H1 (cell line): ENCODE data around the gene BSCL2. TPM values are rescaled to one million over a fixed set of nuclear protein-coding genes. Genes with fewer than 3 reads are reported as not detected.
"Not testable (repeated sequence)": the region's sequence is repeated elsewhere in the genome, so short reads cannot be mapped to it uniquely, and the experiment has no call there.

Experiments
- CTCF ChIA-PET: fragments of 300-600 bp; sonication (Branson Sonifier 250); formaldehyde crosslinking; loops from one replicate; lab custom pipeline; 2021; ENCODE audit not compliant: partially characterized antibody; lab: Charles Lee
- POLR2A ChIA-PET: fragments of 300-600 bp; sonication (Branson Sonifier 250); formaldehyde crosslinking; loops from one replicate; lab custom pipeline; 2021; ENCODE audit warnings: inconsistent platforms; ENCODE audit not compliant: partially characterized antibody; lab: Charles Lee
- DNase-seq, 2 experiments: peaks; one replicate each; pipeline versions ENCODE4 v3.0.0 to v3.0.0-alpha.2; 2010 to 2022; ENCODE audit warnings: low spot score in 2 of 2, low read depth in 1 of 2, mixed read lengths in 1 of 2
- FAIRE-seq: peaks from 2 replicates; lab custom pipeline; 2011; peaks lifted over from hg19 to GRCh38; lab: Jason Lieb, UNC
- H2AFZ ChIP-seq: 2 replicates; pipeline ENCODE4 v1.8.1; 2012; ENCODE audit warnings: low read length, inconsistent platforms
- H2AK5ac ChIP-seq: 2 replicates; pipeline ENCODE4 v1.6.1; 2013; ENCODE audit warnings: low read depth, low read length
- H2BK120ac ChIP-seq: replicated peaks from 2 replicates; pipeline ENCODE3; 2013; ENCODE audit warnings: low read depth, low read length, inconsistent platforms
- H2BK12ac ChIP-seq: 2 replicates; pipeline ENCODE4 v1.6.1; 2013; ENCODE audit warnings: low read depth, low read length
- H2BK15ac ChIP-seq: 2 replicates; pipeline ENCODE4 v1.6.1; 2013; ENCODE audit warnings: low read length
- H2BK20ac ChIP-seq: 2 replicates; pipeline ENCODE4 v1.6.1; 2013; ENCODE audit warnings: low read length
- H2BK5ac ChIP-seq: 2 replicates; pipeline ENCODE4 v1.6.1; 2013; ENCODE audit warnings: low read depth, low read length
- H3K14ac ChIP-seq: 2 replicates; pipeline ENCODE4 v1.6.1; 2013; ENCODE audit warnings: inconsistent platforms; ENCODE audit not compliant: insufficient read length
- H3K18ac ChIP-seq: 2 replicates; pipeline ENCODE4 v1.6.1; 2013; ENCODE audit warnings: low read length; ENCODE audit errors: extremely low read depth
- H3K23ac ChIP-seq: 2 replicates; pipeline ENCODE4 v1.6.1; 2013; ENCODE audit warnings: inconsistent platforms; ENCODE audit not compliant: insufficient read length
- H3K23me2 ChIP-seq: 2 replicates; pipeline ENCODE4 v1.6.1; 2013; ENCODE audit warnings: low read depth, low read length
- H3K27ac ChIP-seq: 2 replicates; pipeline ENCODE4 v1.6.1; 2011; ENCODE audit warnings: low read depth, low read length, inconsistent platforms
- H3K27me3 ChIP-seq, 4 experiments: replicated peaks in 1 of 4; 1 replicate in 1 of 4; 2 replicates in 3 of 4; pipeline versions ENCODE4 v1.6.1 to v1.8.1; 2011 to 2013; ENCODE audit warnings: low read length in 3 of 4, mild to moderate bottlenecking in 3 of 4, inconsistent platforms in 2 of 4, mixed read lengths in 2 of 4, moderate library complexity in 1 of 4; ENCODE audit not compliant: control insufficient read depth in 3 of 4, insufficient read depth in 3 of 4; ENCODE audit errors: extremely low read depth in 1 of 4
- H3K36me3 ChIP-seq, 4 experiments: 2 replicates each; pipeline versions ENCODE4 v1.6.1 to v1.8.1; 2011 to 2013; ENCODE audit warnings: mild to moderate bottlenecking in 4 of 4, low read length in 3 of 4, moderate library complexity in 2 of 4, control low read depth in 1 of 4, inconsistent platforms in 1 of 4; ENCODE audit not compliant: insufficient read depth in 4 of 4, control insufficient read depth in 2 of 4
- H3K4ac ChIP-seq: replicated peaks from 2 replicates; pipeline ENCODE3; 2013; ENCODE audit warnings: low read length, low read depth, mixed read lengths, inconsistent platforms; ENCODE audit not compliant: insufficient read length
- H3K4me1 ChIP-seq, 4 experiments: replicated peaks in 1 of 4; 1 replicate in 1 of 4; 2 replicates in 3 of 4; pipeline versions ENCODE4 v1.6.1 to v1.8.1; 2011 to 2013; ENCODE audit warnings: low read length in 3 of 4, inconsistent platforms in 2 of 4, mixed read lengths in 1 of 4; ENCODE audit not compliant: insufficient read depth in 4 of 4, control insufficient read depth in 3 of 4
- H3K4me2 ChIP-seq, 2 experiments: 2 replicates each; pipeline versions ENCODE4 v1.6.1 to v1.8.1; 2011 to 2013; ENCODE audit warnings: low read depth in 2 of 2, low read length in 2 of 2, control low read depth in 1 of 2, inconsistent platforms in 1 of 2, mild to moderate bottlenecking in 1 of 2; ENCODE audit not compliant: insufficient read depth in 1 of 2
- H3K4me3 ChIP-seq, 4 experiments: fragments of 200-600, 300-600 bp in 1 of 4; sonication (generic), shearing (Covaris generic), sonication (Bioruptor Twin) in 1 of 4; 2 replicates each; pipeline versions ENCODE4 v1.5.1 to v1.8.1; 2011 to 2016; ENCODE audit warnings: low read length in 4 of 4, low read depth in 3 of 4, control low read depth in 2 of 4, inconsistent platforms in 2 of 4, mild to moderate bottlenecking in 2 of 4, mixed read lengths in 1 of 4, moderate library complexity in 1 of 4; ENCODE audit not compliant: insufficient read depth in 2 of 4; ENCODE audit errors: extremely low read depth in 1 of 4
- H3K56ac ChIP-seq: replicated peaks from 2 replicates; pipeline ENCODE3; 2013; ENCODE audit warnings: low read depth, mild to moderate bottlenecking, mixed read lengths, low read length, inconsistent platforms; ENCODE audit not compliant: insufficient read length
- H3K79me1 ChIP-seq: 2 replicates; pipeline ENCODE4 v1.6.1; 2013; ENCODE audit warnings: low read depth, low read length, control low read depth
- H3K79me2 ChIP-seq, 2 experiments: 2 replicates each; pipeline versions ENCODE4 v1.6.1 to v1.8.1; 2012 to 2013; ENCODE audit warnings: low read length in 2 of 2, mild to moderate bottlenecking in 2 of 2, inconsistent platforms in 1 of 2; ENCODE audit not compliant: insufficient read depth in 2 of 2, control insufficient read depth in 1 of 2
- H3K9ac ChIP-seq, 4 experiments: replicated peaks in 1 of 4; 1 replicate in 1 of 4; 2 replicates in 3 of 4; pipeline versions ENCODE4 v1.6.1 to v1.8.1; 2011 to 2013; ENCODE audit warnings: low read depth in 3 of 4, low read length in 3 of 4, control low read depth in 2 of 4, mild to moderate bottlenecking in 2 of 4, moderate library complexity in 2 of 4, inconsistent platforms in 1 of 4; ENCODE audit errors: extremely low read depth in 1 of 4
- H3K9me3 ChIP-seq, 2 experiments: 2 replicates each; pipeline versions ENCODE4 v1.6.1 to v1.8.1; 2012 to 2013; ENCODE audit warnings: mild to moderate bottlenecking in 2 of 2, moderate library complexity in 2 of 2, control low read depth in 1 of 2, inconsistent platforms in 1 of 2, low read depth in 1 of 2, low read length in 1 of 2, mixed read lengths in 1 of 2; ENCODE audit not compliant: insufficient read depth in 2 of 2
- H4K20me1 ChIP-seq, 2 experiments: replicated peaks in 1 of 2; 2 replicates each; pipeline versions ENCODE3 to v1.8.1; 2011 to 2013; ENCODE audit warnings: inconsistent platforms in 2 of 2, low read length in 2 of 2, mild to moderate bottlenecking in 1 of 2; ENCODE audit not compliant: insufficient read depth in 2 of 2, control insufficient read depth in 1 of 2
- H4K5ac ChIP-seq: 2 replicates; pipeline ENCODE4 v1.6.1; 2013; ENCODE audit warnings: low read length, low read depth, mixed read lengths, inconsistent platforms; ENCODE audit not compliant: insufficient read length
- H4K8ac ChIP-seq: 2 replicates; pipeline ENCODE4 v1.8.0; 2013; ENCODE audit warnings: mild to moderate bottlenecking, moderate library complexity, low read length, inconsistent platforms; ENCODE audit not compliant: insufficient read depth; ENCODE audit errors: extremely low read depth
- H4K91ac ChIP-seq: replicated peaks from 2 replicates; pipeline ENCODE3; 2013; ENCODE audit warnings: low read length, mixed read lengths, inconsistent platforms; ENCODE audit not compliant: insufficient read length
- WGBS, 2 experiments: shearing (Covaris generic) in 1 of 2; methylation state at CpG; one replicate each; pipeline versions ENCODE4 v1.1.6 to v1.1.7; 2013 to 2015; ENCODE audit warnings: low lambda C conversion rate in 2 of 2, mixed read lengths in 2 of 2, inconsistent platforms in 1 of 2, low coverage in 1 of 2, missing lambda C conversion rate in 1 of 2; ENCODE audit not compliant: insufficient replicate concordance in 2 of 2, insufficient coverage in 1 of 2, insufficient read length in 1 of 2; ENCODE audit errors: extremely low coverage in 1 of 2, missing lambda C conversion rate in 1 of 2; 5-methylcytosine and 5-hydroxymethylcytosine counted together
- polyA plus RNA-seq, 7 experiments: library from polyadenylated mRNA; depleted of rRNA in 3 of 7; stranded (reverse) in 5 of 7; unstranded in 2 of 7; fragments of >200 nt in 5 of 7; fragments of 200-250 nt in 2 of 7; gene quantifications; 1 replicate in 5 of 7; 2 replicates in 1 of 7; 4 replicates in 1 of 7; pipeline versions ENCODE4 v1.2.1 to v1.2.3, GENCODE V29; 2011 to 2013; ENCODE audit warnings: missing spikeins in 2 of 7, mixed read lengths in 2 of 7
- total RNA-seq: library from RNA; stranded (reverse); fragmentation: NEBNext Ultra II Directional; extraction: Animal tissue kit (Norgen Biotek cat#: 25700); gene quantifications from 2 replicates; pipeline ENCODE4 v1.2.1, GENCODE V29; 2021

Gene BSCL2
- total and polyA plus RNA-seq, 2 of the 8 experiments (the other 6 are each of a cell fraction or from before 2014, with no cell fraction given) = 59.5 to 264 TPM

DNA sequence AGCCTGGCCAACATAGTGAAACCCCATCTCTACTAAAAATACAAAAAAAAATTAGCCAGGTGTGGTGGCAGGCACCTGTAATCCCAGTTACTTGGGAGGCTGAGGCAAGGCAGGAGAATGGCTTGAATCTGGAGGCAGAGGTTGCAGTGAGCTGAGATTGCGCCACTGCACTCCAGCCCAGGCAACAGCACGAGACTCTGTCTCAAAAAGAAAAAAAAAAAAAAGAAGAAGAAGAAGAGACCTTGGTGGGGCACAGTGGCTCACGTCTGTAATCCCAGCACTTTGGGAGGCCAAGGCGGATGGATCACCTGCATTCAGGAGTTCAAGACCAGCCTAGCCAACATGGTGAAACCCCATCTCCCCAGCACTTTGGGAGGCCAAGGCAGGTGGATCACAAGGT, 3.3 kb downstream of the BSCL2 start:
- not testable (repeated sequence) for H3K14ac ChIP-seq, H3K56ac ChIP-seq, H3K4me3 ChIP-seq, H3K9me3 ChIP-seq, FAIRE-seq, H3K4ac ChIP-seq, H4K5ac ChIP-seq, H4K20me1 ChIP-seq, H2BK5ac ChIP-seq, H3K27me3 ChIP-seq, H3K18ac ChIP-seq, DNase-seq, H4K91ac ChIP-seq, H3K79me1 ChIP-seq, H3K4me2 ChIP-seq, H2BK120ac ChIP-seq, H4K8ac ChIP-seq, H2BK12ac ChIP-seq, H3K27ac ChIP-seq, H3K79me2 ChIP-seq, H2AK5ac ChIP-seq, H2BK20ac ChIP-seq, H2BK15ac ChIP-seq, H3K23ac ChIP-seq, H2AFZ ChIP-seq, H3K9ac ChIP-seq
- no CpG with 5 or more reads among the region's 4 CpGs for whole genome bisulfite sequencing, 2 experiments
- Histone ChIP-seq H3K4me1 (peaks cover 7 to 26% (median 13%) of the 10 kb centered on the region in 4 experiments), H3K23me2 (peaks cover 14% of the 10 kb centered on the region), H3K36me3 (peaks cover 0 to 11% (median 6%) of the 10 kb centered on the region in 4 experiments; a peak in 5 of 8 replicates)
- ChIA-PET CTCF (interaction anchor here (1.6 to 6.1 kb wide), 3 partner anchors 9 to 14 kb away, joined by 7 to 35 read pairs (median 8); partner anchors contain the start of gene LRRN4CL), POLR2A (interaction anchor here (0.7 to 61.4 kb wide), 6 partner anchors 10 to 152 kb away, joined by 3 to 2041 read pairs (median 4); partner anchors contain the start of genes C11orf98, CSKMT, GANAB and INTS5)
